Neutrophil (primary cell): ENCODE results near the gene RAB33A.

Experiments
- H3K27ac ChIP-seq: fragments of 200-600 bp; sonication (generic); 2 replicates; pipeline ENCODE4 v1.5.1; 2016; ENCODE audit warnings: mild to moderate bottlenecking, moderate library complexity
- H3K27me3 ChIP-seq: fragments of 200-600 bp; sonication (generic); 2 replicates; pipeline ENCODE4 v1.6.0; 2016; ENCODE audit warnings: mild to moderate bottlenecking
- H3K36me3 ChIP-seq: fragments of 200-600 bp; sonication (generic); 2 replicates; pipeline ENCODE4 v1.5.1; 2017
- H3K4me1 ChIP-seq, 2 experiments: fragments of 200-600 bp in 1 of 2; sonication (generic) in 1 of 2; 1 replicate in 1 of 2; 2 replicates in 1 of 2; pipeline versions ENCODE4 v1.5.1 to v1.6.1; 2013 to 2016; ENCODE audit warnings: low read depth in 1 of 2, low read length in 1 of 2, mild to moderate bottlenecking in 1 of 2, moderate library complexity in 1 of 2; ENCODE audit not compliant: control insufficient read depth in 1 of 2, insufficient read depth in 1 of 2
- H3K4me3 ChIP-seq, 2 experiments: fragments of 200-600 bp in 1 of 2; sonication (generic) in 1 of 2; 1 replicate in 1 of 2; 2 replicates in 1 of 2; pipeline ENCODE4 v1.5.1; 2013 to 2016; ENCODE audit warnings: low read depth in 1 of 2, low read length in 1 of 2, mild to moderate bottlenecking in 1 of 2, moderate library complexity in 1 of 2
- H3K9me3 ChIP-seq: fragments of 200-600 bp; sonication (generic); 2 replicates; pipeline ENCODE4 v1.5.1; 2016
- CTCF ChIP-seq: fragments of 200-600 bp; sonication (generic); IDR thresholded peaks from 2 replicates; pipeline ENCODE4 v1.5.1; 2016; ENCODE audit warnings: antibody characterized with exemption

RAB33A gene

GRCh38 chrX:130136961-130137360, 34.8 kb upstream of the RAB33A start:
- no peak for TF ChIP-seq CTCF
- H3K4me1 ChIP-seq = no peaks in the 10 kb centered on the region
- H3K27me3 ChIP-seq = no peaks in the 10 kb centered on the region
- no peak overlapping the region for H3K27ac ChIP-seq
- H3K4me3 ChIP-seq = no peak overlapping the region
- H3K9me3 ChIP-seq = no peaks in the 10 kb centered on the region
- H3K36me3 ChIP-seq = peaks cover 19% of the 10 kb centered on the region

GRCh38 chrX:130139474-130140201, 32.1 kb upstream of the RAB33A start:
- TF ChIP-seq CTCF = no peak
- Histone ChIP-seq H3K4me1 (no peaks in the 10 kb centered on the region), H3K4me3 (no peak overlapping the region), H3K27ac (no peak overlapping the region), H3K27me3 (no peaks in the 10 kb centered on the region), H3K9me3 (no peaks in the 10 kb centered on the region), H3K36me3 (peaks cover 19% of the 10 kb centered on the region)

- peaks cover 6% of the 10 kb centered on the region for H3K36me3 ChIP-seq
Observed at GRCh38 chrX:130144509-130144908, 27.3 kb upstream of the RAB33A start.

GRCh38 chrX:130145123-130145522, 26.6 kb upstream of the RAB33A start:
- TF ChIP-seq CTCF = no peak
- Histone ChIP-seq H3K4me1 (peaks cover 0 to 7% of the 10 kb centered on the region in 2 experiments), H3K27ac (no peak overlapping the region), H3K4me3 (no peak overlapping the region), H3K9me3 (no peaks in the 10 kb centered on the region), H3K27me3 (no peaks in the 10 kb centered on the region), H3K36me3 (peaks cover 1% of the 10 kb centered on the region)

More at GRCh38 chrX:130144509-130144908, 27.3 kb upstream of the RAB33A start:
- H3K4me3 ChIP-seq = no peak overlapping the region
- no peaks in the 10 kb centered on the region for H3K27me3 ChIP-seq
- H3K9me3 ChIP-seq = no peaks in the 10 kb centered on the region
- H3K27ac ChIP-seq = no peak overlapping the region
- peaks cover 0 to 7% of the 10 kb centered on the region in 2 experiments for H3K4me1 ChIP-seq
- TF ChIP-seq CTCF = no peak

GRCh38 chrX:130147631-130148030, 24.1 kb upstream of the RAB33A start:
- Histone ChIP-seq H3K27me3 (no peaks in the 10 kb centered on the region), H3K27ac (peak overlapping the region; percentile 44), H3K4me3 (no peak overlapping the region), H3K36me3 (no peaks in the 10 kb centered on the region), H3K4me1 (peaks cover 0 to 7% of the 10 kb centered on the region in 2 experiments), H3K9me3 (no peaks in the 10 kb centered on the region)
- no peak for TF ChIP-seq CTCF
